ENCODE measurements around the gene TEKTIP1.
"Not testable (repeated sequence)": the region's sequence is repeated elsewhere in the genome, so short reads cannot be mapped to it uniquely, and the experiment has no call there.

Gene TEKTIP1

GRCh38 chr19:3523361-3524077 lies 15.5 kb upstream of the TEKTIP1 start:
- DNase-seq (ENCODE audit: low spot score): no peak

DNA sequence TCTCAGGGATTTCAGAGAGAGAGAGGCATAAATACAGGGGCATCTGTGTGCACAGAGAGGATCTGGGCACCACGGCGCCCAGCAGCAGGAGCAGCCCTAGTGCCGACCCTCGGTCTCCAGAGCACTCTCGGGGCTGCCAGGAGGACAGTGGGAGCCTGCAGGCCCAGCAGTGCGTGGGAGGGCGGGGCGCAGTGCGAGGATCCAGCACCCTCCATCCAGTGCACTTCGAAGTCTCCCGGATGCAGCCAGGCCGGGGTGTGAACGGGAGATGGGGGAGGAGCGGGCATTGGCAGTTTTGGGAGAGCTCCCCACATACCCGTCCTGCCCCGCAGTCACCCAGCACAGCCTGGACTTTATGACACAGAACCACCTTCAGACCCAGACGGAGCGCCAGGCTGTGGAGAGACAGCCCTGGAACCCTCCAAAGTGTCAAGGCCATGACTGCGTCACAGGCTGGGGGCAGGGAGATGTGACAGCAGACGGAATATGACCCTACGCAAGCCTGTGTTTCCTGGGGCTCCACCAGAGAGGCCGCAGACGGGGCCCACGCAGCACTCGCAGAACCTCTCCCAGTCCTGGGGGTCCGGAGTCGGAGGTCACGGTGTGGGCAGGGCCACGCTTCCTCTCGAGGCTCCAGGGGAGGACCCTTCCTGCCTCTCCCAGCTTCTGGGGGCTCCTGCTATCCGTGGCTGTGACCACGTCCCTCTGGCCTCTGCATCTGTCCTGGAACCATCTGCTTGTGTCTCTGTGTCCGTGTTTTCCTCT lies 14.7 kb upstream of the TEKTIP1 start:
- DNase-seq (ENCODE audit: low spot score): no peak

DNA sequence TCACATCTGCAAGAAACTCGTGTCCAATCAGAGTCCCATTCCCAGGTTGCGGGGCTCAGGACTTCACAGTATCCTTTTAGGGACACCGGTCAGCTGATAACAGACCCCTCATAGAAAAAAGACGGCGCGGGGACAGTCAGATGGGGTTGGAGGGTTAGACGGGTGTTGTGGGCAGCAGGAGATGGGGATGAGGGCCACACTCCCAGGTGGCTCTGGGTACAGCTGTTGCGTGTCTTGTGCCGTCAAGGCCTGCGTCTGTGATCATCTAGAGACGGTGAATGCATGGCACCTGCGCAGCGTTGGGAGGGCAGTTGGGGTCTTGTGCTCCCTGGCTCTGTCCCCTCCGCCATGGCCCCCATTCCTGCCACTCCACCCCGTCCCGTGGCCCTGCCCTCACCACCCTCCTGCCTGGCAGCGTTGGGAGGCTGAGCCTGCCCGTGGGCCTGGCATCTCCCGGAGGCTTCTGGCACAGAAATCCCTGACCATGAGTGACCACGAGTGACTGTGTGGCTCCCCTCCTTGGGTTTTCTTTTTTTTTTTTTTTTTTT lies 14.0 kb upstream of the TEKTIP1 start:
- DNase-seq (ENCODE audit: low spot score): no peak

GRCh38 chr19:3526507-3527237 lies 12.3 kb upstream of the TEKTIP1 start:
- no peak for DNase-seq (ENCODE audit: low spot score)

DNA sequence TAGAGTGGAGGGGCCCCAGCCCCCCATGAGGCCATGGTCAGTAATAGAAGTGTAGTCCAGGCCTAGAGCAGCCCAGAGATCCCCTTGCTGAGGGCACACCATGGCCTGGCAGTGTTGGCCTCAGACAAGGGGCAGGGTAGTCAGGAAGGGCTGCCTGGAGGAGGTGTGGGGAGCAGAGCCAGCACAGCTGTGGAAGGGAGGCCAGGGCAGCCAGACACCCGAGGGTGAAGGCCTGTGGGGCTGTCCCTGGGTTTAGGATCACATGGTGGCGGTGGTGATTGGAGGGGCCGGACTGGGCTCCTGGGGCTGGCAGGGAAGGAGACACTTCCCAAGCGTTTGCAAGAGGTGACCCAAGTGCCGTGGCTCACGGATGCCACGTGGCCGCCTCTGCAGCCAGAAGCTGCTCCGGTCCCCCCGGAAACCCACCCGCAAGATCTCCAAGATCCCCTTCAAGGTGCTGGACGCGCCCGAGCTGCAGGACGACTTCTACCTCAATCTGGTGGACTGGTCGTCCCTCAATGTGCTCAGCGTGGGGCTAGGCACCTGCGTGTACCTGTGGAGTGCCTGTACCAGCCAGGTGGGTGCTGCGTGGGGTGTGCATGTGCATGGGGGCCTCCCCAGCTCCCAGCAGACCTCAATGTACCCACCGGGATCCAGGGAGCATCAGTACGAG lies 11.6 kb upstream of the TEKTIP1 start:
- DNase-seq (ENCODE audit: low spot score): no peak

DNA sequence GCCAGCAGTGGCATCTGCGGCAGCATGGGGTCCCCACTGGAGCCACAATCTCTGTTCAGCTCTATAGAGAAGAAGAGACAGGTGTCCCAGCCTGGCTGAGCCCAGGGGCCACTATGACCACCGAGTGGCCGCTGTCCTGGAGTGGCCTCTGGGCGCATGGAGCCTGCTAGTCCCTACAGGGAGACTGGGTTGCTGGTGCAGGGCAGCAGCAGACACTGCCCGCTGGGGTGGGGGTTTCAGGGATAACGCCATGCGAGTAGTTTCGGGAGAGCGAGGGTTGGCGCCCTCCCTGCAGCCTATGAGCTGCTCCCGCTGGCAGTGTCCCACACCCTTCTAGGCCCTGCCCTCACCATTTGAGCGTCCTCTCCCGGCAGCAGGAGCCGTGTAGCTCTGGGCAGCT lies 10.9 kb upstream of the TEKTIP1 start:
- DNase-seq (ENCODE audit: low spot score): no peak

DNA sequence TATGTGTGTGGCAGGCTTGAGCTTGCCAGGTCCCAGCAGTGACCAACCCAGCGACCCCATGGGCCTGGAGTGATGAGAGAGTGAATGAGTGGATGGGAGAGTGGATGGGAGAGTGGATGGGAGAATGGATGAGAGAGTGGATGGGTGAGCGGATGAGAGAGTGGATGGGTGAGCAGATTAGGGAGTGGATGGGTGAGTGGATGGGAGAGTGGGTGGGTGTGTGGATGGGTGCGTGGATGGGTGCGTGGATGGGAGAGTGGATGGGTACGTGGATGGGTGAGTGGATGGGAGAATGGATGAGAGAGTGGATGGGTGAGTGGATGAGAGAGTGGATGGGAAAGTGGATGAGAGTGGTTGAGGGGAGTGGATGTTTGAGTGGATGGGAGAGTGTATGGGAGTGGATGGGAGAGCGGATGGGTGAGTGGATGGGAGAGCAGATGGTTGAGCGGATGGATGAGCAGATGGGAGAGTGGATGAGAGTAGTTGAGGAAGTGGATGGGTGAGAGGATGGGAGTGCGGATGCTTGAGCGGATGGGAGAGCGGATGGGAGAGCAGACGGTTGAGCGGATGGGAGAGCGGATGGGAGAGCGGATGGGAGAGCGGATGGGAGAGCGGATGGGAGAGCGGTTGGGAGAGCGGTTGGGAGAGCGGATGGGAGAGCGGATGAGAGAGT lies 10.3 kb upstream of the TEKTIP1 start:
- DNase-seq (ENCODE audit: low spot score): no peak

DNA sequence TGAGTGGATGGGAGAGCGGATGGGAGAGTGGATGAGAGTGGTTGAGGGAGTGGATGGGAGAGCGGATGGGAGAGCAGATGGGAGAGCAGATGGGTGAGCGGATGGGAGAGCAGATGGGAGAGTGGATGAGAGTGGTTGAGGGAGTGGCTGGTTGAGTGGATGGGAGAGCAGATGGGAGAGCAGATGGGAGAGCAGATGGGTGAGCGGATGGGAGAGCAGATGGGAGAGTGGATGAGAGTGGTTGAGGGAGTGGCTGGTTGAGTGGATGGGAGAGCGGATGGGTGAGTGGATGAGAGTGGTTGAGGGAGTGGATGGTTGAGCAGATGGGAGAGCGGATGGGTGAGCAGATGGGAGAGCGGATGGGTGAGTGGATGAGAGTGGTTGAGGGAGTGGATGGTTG lies 9.7 kb upstream of the TEKTIP1 start:
- not testable (repeated sequence) for DNase-seq (ENCODE audit: low spot score)

- no peak for DNase-seq (ENCODE audit: low spot score)
Observed at GRCh38 chr19:3530389-3530788, 8.6 kb upstream of the TEKTIP1 start.

- DNase-seq (ENCODE audit: low spot score): no peak
Observed at GRCh38 chr19:3531716-3532115, 7.3 kb upstream of the TEKTIP1 start.

GRCh38 chr19:3532154-3532786 lies 6.7 kb upstream of the TEKTIP1 start:
- DNase-seq (ENCODE audit: low spot score): no peak

GRCh38 chr19:3533033-3533432 lies 5.9 kb upstream of the TEKTIP1 start:
- DNase-seq (ENCODE audit: low spot score): no peak

- DNase-seq (ENCODE audit: low spot score): no peak
Observed at GRCh38 chr19:3533563-3534216, 5.3 kb upstream of the TEKTIP1 start.

DNA sequence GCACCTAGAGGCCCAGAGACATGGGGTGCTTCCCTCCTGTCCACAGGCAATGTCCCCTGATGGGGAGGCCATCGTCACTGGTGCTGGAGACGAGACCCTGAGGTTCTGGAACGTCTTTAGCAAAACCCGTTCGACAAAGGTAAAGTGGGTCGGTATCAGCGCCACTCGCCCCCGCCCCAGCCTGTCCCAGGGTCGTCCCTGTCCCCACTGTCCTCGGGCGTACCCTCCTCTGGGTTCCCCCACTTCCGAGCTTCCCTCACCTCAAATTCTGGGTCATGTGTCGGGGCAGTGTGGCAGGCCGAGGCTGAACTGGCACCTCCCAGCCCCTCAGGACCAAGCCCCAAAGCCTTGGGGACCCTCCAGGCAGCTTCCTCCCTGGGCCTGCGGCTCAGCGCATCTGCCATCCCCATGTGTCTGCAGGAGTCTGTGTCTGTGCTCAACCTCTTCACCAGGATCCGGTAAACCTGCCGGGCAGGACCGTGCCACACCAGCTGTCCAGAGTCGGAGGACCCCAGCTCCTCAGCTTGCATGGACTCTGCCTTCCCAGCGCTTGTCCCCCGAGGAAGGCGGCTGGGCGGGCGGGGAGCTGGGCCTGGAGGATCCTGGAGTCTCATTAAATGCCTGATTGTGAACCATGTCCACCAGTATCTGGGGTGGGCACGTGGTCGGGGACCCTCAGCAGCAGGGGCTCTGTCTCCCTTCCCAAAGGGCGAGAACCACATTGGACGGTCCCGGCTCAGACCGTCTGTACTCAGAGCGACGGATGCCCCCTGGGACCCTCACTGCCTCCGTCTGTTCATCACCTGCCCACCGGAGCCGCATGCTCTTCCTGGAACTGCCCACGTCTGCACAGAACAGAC lies 4.4 kb upstream of the TEKTIP1 start:
- no peak for DNase-seq (ENCODE audit: low spot score)

DNA sequence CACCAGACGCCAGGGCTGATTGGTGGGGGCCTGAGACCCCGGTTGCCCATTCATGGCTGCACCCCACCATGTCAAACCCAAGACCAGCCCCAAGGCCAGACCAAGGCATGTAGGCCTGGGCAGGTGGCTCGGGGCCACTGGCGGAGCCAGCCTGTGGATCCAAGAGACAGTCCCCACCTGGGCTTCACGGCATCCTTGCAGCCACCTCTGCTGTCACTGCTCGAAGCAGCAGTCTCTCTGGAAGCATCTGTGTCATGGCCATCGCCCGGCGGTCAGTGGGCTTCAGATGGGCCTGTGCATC lies 3.8 kb upstream of the TEKTIP1 start:
- DNase-seq (ENCODE audit: low spot score): no peak

- DNase-seq (ENCODE audit: low spot score): no peak
Observed at GRCh38 chr19:3535563-3535965, 3.4 kb upstream of the TEKTIP1 start.

GRCh38 chr19:3535981-3536380 lies 3.0 kb upstream of the TEKTIP1 start:
- no peak for DNase-seq (ENCODE audit: low spot score)

DNA sequence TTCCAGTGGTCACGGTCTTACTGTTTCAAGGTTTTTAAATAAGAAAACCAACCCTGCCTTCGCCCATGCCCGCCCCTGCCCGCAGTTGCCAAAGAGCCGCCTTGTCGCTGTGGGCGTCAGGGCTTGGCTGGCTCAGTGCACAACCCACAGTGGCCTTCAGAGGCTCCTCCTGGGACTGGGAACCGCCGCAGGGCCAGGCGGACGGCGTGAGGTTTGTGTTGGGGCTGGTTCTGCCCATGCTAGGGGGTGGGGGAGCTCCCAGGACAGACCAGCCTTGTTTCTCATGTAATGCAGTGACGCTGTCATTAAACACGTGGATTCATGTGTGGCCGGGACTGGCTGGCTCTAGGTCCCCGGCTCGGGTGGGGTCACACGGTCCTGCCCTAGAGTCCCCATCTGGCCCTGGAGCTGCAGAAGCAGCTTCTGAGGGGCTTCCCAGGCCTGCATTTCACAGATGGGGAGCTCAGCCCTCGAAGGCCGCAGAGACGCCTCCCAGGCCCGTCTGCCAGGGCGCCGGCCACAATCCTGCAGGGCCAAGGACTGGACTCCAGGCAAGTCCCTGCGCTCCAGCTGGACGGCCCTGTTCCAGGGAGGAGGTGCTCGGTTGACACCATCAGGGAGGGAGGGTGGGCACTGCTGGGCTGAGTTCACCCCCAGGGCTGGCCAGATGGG lies 2.4 kb upstream of the TEKTIP1 start:
- no peak for DNase-seq (ENCODE audit: low spot score)

DNA sequence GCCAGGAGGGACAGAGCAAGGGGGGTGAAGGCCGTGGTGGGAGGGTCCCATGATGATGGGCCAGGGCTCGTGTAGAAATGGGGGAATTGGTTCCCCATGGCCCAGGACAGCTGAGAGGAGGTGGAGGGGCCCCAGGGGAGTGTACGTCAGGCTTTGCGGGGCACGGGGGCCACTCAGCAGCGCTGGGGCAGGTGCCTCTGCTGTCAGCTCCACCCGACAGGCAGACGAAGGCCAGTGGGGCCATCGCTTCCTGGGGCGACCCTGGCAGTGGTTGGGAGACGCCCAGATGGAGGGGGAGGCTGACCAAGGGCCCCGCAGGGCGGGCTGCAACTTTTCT lies 1.9 kb upstream of the TEKTIP1 start:
- no peak for DNase-seq (ENCODE audit: low spot score)
